Measurements from ENCODE around the gene TTLL4.

DNA sequence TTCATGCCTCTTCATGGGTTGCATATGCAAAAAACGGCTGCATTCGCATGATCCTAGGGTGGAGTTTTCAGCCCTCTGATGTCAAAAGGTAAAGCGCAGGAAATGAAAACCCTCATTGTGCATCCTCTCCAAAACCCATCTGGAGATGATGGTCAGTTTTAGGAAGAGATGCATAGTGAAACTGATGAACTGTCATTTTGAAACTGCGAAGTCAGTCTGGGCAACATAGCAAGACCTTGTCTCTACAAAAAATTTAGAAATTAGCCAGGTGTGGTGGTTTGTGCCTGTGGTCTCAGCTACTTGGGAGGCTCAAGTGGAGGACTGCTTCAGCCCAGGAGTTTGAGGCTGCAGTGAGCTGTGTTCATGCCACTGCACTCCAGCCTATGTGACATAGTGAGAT is 2.5 kb upstream of the TTLL4 start:
- TF ChIP-seq POLR2AphosphoS5 (IDR thresholded peaks at IDR 0.05; ENCODE audit: borderline replicate concordance, low read depth, low read length), result no peak
- TF ChIP-seq EZH2 (IDR thresholded peaks at IDR 0.05), result no peak
- TF ChIP-seq FOXP2 (optimal IDR thresholded peaks at IDR 0.05; ENCODE audit: control extremely low read depth, extremely low read length, insufficient read depth), result no peak

Data from SK-N-MC (cell line).